B cell (primary cell): Measurements from ENCODE around the gene UBA3. TPM values are rescaled to one million over a fixed set of nuclear protein-coding genes. Genes with fewer than 3 reads are reported as not detected.
A peak's percentile ranks its signal among the peaks of the same experiment; 100 is the strongest.

Source experiments
- ATAC-seq: fragments of 200-7000 bp; cut with Tn5 transposase; one replicate; pipeline ENCODE4 v1.10.0; 2021; ENCODE audit warnings: low read depth, mild to moderate bottlenecking, moderate number of reproducible peaks, moderate library complexity
- CTCF ChIA-PET: fragments of 350-600 bp; sonication (Branson Sonifier 250); formaldehyde crosslinking; loops from one replicate; lab custom pipeline; 2021; ENCODE audit warnings: antibody characterized with exemption, inconsistent platforms; lab: Charles Lee
- POLR2A ChIA-PET: fragments of 350-600 bp; sonication (Branson Sonifier 250); formaldehyde crosslinking; loops from one replicate; lab custom pipeline; 2021; ENCODE audit warnings: antibody characterized with exemption; lab: Charles Lee
- DNase-seq: peaks from one replicate; pipeline ENCODE4 v3.0.0; 2013
- H2AFZ ChIP-seq: 2 replicates; pipeline ENCODE4 v1.6.1; 2012; ENCODE audit warnings: mild to moderate bottlenecking, low read depth, low read length; ENCODE audit not compliant: insufficient read depth, poor library complexity, severe bottlenecking
- H3K27ac ChIP-seq, 2 donors: 1 replicate in 1 of 2; 2 replicates in 1 of 2; pipeline ENCODE4 v1.5.1; 2012 to 2013; ENCODE audit warnings: low read length in 2 of 2, mild to moderate bottlenecking in 2 of 2, moderate library complexity in 1 of 2
- H3K27me3 ChIP-seq, 4 experiments: fragments of 200-600 bp in 1 of 4; sonication (generic) in 1 of 4; replicated peaks in 1 of 4; 1 replicate in 2 of 4; 2 replicates in 2 of 4; pipeline versions ENCODE4 v1.6.1 to v1.7.0; 2013 to 2016; ENCODE audit warnings: low read length in 3 of 4, mild to moderate bottlenecking in 2 of 4, mixed read lengths in 1 of 4, moderate library complexity in 1 of 4; ENCODE audit not compliant: insufficient read depth in 4 of 4, control insufficient read depth in 3 of 4; ENCODE audit errors: control extremely low read depth in 1 of 4
- H3K36me3 ChIP-seq, 2 experiments: replicated peaks in 1 of 2; 1 replicate in 1 of 2; 2 replicates in 1 of 2; pipeline versions ENCODE4 v1.6.1 to v1.7.1; 2013; ENCODE audit warnings: low read length in 1 of 2; ENCODE audit not compliant: insufficient read depth in 2 of 2, control insufficient read depth in 1 of 2; ENCODE audit errors: control extremely low read depth in 1 of 2, extremely low read depth in 1 of 2
- H3K4me1 ChIP-seq, 2 donors: fragments of 200-600 bp in 1 of 2; sonication (generic) in 1 of 2; 1 replicate in 1 of 2; 2 replicates in 1 of 2; pipeline versions ENCODE4 v1.5.1 to v1.6.1; 2013 to 2017; ENCODE audit warnings: low read length in 2 of 2; ENCODE audit not compliant: control insufficient read depth in 2 of 2, insufficient read depth in 2 of 2
- H3K4me2 ChIP-seq: replicated peaks from 2 replicates; pipeline ENCODE3; 2012; ENCODE audit warnings: mild to moderate bottlenecking, low read depth, low read length; ENCODE audit not compliant: poor library complexity, severe bottlenecking
- H3K4me3 ChIP-seq, 5 experiments: fragments of 200-600 bp in 1 of 5; sonication (generic) in 1 of 5; 1 replicate in 3 of 5; 2 replicates in 2 of 5; pipeline versions ENCODE4 v1.5.1 to v1.7.0; 2011 to 2016; ENCODE audit warnings: low read length in 4 of 5, mild to moderate bottlenecking in 4 of 5, low read depth in 2 of 5, control low read depth in 1 of 5, moderate library complexity in 1 of 5; ENCODE audit not compliant: insufficient read depth in 1 of 5; ENCODE audit errors: control extremely low read depth in 1 of 5, extremely low read depth in 1 of 5
- H3K79me2 ChIP-seq: fragments of 200-600 bp; sonication (generic); one replicate; pipeline ENCODE4 v1.6.0; 2016; ENCODE audit warnings: low read length; ENCODE audit not compliant: control insufficient read depth, insufficient read depth
- H3K9ac ChIP-seq: fragments of 200-600 bp; sonication (generic); 2 replicates; pipeline ENCODE4 v1.6.1; 2017; ENCODE audit warnings: mild to moderate bottlenecking, low read length, moderate library complexity
- H3K9me3 ChIP-seq, 3 donors: one replicate each; pipeline versions ENCODE4 v1.6.1 to v1.7.1; 2013; ENCODE audit warnings: low read length in 2 of 3; ENCODE audit not compliant: control insufficient read depth in 2 of 3, insufficient read depth in 1 of 3; ENCODE audit errors: control extremely low read depth in 1 of 3
- H4K20me1 ChIP-seq: 2 replicates; pipeline ENCODE4 v1.6.0; 2012; ENCODE audit warnings: mild to moderate bottlenecking, low read length; ENCODE audit not compliant: insufficient read depth, control insufficient read depth, poor library complexity, severe bottlenecking
- H3K27ac Mint-ChIP-seq: one replicate; pipeline ENCODE4 v1.8.0; 2021; ENCODE audit warnings: mixed read lengths
- H3K27me3 Mint-ChIP-seq: one replicate; pipeline ENCODE4 v1.8.0; 2021; ENCODE audit warnings: mixed read lengths
- H3K4me1 Mint-ChIP-seq: one replicate; pipeline ENCODE4 v1.8.0; 2021; ENCODE audit warnings: mixed read lengths
- H3K4me3 Mint-ChIP-seq: one replicate; pipeline ENCODE4 v1.8.0; 2021; ENCODE audit warnings: mixed read lengths
- H3K9me3 Mint-ChIP-seq: one replicate; pipeline ENCODE4 v1.8.0; 2022; ENCODE audit warnings: mixed read lengths; ENCODE audit not compliant: insufficient read depth
- EZH2 ChIP-seq: IDR thresholded peaks from 2 replicates; pipeline ENCODE4 v1.6.1; 2012; ENCODE audit warnings: borderline replicate concordance, low read depth, mild to moderate bottlenecking, moderate library complexity, low read length; ENCODE audit not compliant: insufficient read depth, poor library complexity, severe bottlenecking
- WGBS: methylation state at CpG from one replicate; pipeline ENCODE4 v1.1.5; 2013; ENCODE audit warnings: missing lambda C conversion rate; ENCODE audit not compliant: insufficient coverage; 5-methylcytosine and 5-hydroxymethylcytosine counted together
- intact Hi-C: fragments of 100-400 bp; cut with micrococcal nuclease; formaldehyde crosslinking; loops from one replicate; pipeline ENCODE4 v1.10.0; 2022
- polyA plus RNA-seq: library from polyadenylated mRNA; depleted of rRNA; stranded (reverse); fragments of >200 nt; gene quantifications from 2 replicates; pipeline ENCODE4 v1.2.3, GENCODE V29; 2012
- total RNA-seq, 2 donors: library from RNA; stranded (reverse); fragments of 120-200 nt in 1 of 2; gene quantifications; 1 replicate in 1 of 2; 2 replicates in 1 of 2; pipeline versions ENCODE4 v1.2.3 to v1.2.4, GENCODE V29; 2013 to 2022
- TF ChIP-seq, protein P1 (sequence below): fragments of 200-600 bp; IDR thresholded peaks from one replicate; pipeline ENCODE4 v1.8.0; 2022; ENCODE audit warnings: antibody characterized with exemption, mild to moderate bottlenecking

The UBA3 gene
- total and polyA plus RNA-seq, 2 donors (not counting 1 experiment from before 2014, with no cell fraction given) = 42.2 to 99.8 TPM

DNA sequence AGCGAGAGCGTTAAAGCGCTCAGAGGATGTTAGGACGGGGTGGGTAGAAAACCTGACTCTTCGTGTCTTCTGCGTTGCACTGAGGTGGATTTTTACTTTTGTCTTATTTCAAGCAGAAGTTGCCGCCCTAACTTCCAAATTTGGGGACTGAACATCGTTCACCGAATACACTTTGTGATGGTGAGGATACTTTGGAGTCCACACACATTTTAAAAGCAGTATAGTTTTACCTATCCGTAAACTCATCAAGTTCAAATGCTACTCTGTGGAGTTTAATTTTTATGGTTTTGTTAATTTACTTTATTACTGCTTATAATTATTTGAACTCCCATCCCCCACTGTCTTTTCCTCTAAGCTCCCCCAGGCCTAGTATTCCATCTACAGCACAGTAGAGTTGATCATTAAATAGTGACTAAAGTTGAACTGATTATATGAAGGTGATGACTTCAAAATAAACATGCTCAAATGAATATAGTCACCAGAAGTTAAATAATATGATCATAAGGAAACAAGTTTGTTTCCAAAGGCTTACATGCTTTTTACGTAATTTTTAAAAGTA is 66.1 kb downstream of the UBA3 start:
- intact Hi-C loops = no loop called here
- Histone ChIP-seq H3K4me3 (peak overlapping the region; percentile 39 to 79 (median 72)), H3K4me2 (peak overlapping the region; percentile 94), H3K79me2 (no peaks in the 10 kb centered on the region), H4K20me1 (no peaks in the 10 kb centered on the region), H3K27ac (peak overlapping the region in 1 of 2 donors; percentile 47), H3K27me3 (no peaks in the 10 kb centered on the region), H3K9ac (peak overlapping the region; percentile 74), H2AFZ (peak overlapping the region; percentile 93), H3K9me3 (no peaks in the 10 kb centered on the region), H3K4me1 (peaks cover 6 to 11% of the 10 kb centered on the region in 2 donors), H3K36me3 (peaks cover 0 to 12% of the 10 kb centered on the region in 2 experiments)
- Mint-ChIP-seq H3K4me3 (peak overlapping the region; percentile 87), H3K9me3 (no peaks in the 10 kb centered on the region), H3K27ac (peak overlapping the region; percentile 54), H3K4me1 (peaks cover 10% of the 10 kb centered on the region), H3K27me3 (no peaks in the 10 kb centered on the region)
- ATAC-seq (no peak), DNase-seq (no peak)
- no peak for TF ChIP-seq EZH2
- TF ChIP-seq, protein P1, sequence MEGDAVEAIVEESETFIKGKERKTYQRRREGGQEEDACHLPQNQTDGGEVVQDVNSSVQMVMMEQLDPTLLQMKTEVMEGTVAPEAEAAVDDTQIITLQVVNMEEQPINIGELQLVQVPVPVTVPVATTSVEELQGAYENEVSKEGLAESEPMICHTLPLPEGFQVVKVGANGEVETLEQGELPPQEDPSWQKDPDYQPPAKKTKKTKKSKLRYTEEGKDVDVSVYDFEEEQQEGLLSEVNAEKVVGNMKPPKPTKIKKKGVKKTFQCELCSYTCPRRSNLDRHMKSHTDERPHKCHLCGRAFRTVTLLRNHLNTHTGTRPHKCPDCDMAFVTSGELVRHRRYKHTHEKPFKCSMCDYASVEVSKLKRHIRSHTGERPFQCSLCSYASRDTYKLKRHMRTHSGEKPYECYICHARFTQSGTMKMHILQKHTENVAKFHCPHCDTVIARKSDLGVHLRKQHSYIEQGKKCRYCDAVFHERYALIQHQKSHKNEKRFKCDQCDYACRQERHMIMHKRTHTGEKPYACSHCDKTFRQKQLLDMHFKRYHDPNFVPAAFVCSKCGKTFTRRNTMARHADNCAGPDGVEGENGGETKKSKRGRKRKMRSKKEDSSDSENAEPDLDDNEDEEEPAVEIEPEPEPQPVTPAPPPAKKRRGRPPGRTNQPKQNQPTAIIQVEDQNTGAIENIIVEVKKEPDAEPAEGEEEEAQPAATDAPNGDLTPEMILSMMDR = no peak
- POLR2A ChIA-PET = interaction anchor here (0.6 kb wide), 2 partner anchors 44 to 72 kb away, joined by 3 to 6 read pairs; no protein-coding TSS in a partner anchor
- 0% methylated on average over 3 of the region's 11 CpGs for WGBS
- CTCF ChIA-PET = interaction anchor here (0.8 to 2.2 kb wide), 12 partner anchors 12 to 292 kb away, joined by 3 to 6 read pairs (median 4); partner anchors contain the start of genes ARL6IP5 and TMF1
